Bronchial epithelial cell (primary cell): ENCODE data around the gene BSG. TPM values are rescaled to one million over a fixed set of nuclear protein-coding genes. Genes with fewer than 3 reads are reported as not detected.
"Not testable (repeated sequence)": the region's sequence is repeated elsewhere in the genome, so short reads cannot be mapped to it uniquely, and the experiment has no call there.

Experiments used
- DNase-seq: peaks from one replicate; pipeline ENCODE4 v3.0.0-alpha.2; 2010; ENCODE audit warnings: low read depth
- FAIRE-seq: peaks from 2 replicates; lab custom pipeline; 2011; peaks lifted over from hg19 to GRCh38; lab: Jason Lieb, UNC
- H3K27me3 ChIP-seq: 2 replicates; pipeline ENCODE4 v1.5.1; 2011; ENCODE audit warnings: low read length; ENCODE audit not compliant: control insufficient read depth, insufficient read depth
- H3K36me3 ChIP-seq: 2 replicates; pipeline ENCODE4 v1.5.1; 2011; ENCODE audit warnings: low read length; ENCODE audit not compliant: control insufficient read depth, insufficient read depth
- H3K4me3 ChIP-seq: 2 replicates; pipeline ENCODE4 v1.5.1; 2011; ENCODE audit warnings: mild to moderate bottlenecking, low read depth, low read length, control low read depth
- total RNA-seq: library from RNA; depleted of rRNA; stranded (reverse); fragments of >200 nt; gene quantifications from 2 replicates; pipeline ENCODE4 v1.2.1, GENCODE V29; 2014
- TF ChIP-seq, protein P1 (sequence below): IDR thresholded peaks from 2 replicates; pipeline ENCODE4 v1.5.1; 2011; ENCODE audit warnings: mild to moderate bottlenecking, moderate library complexity, low read length, control low read depth, inconsistent platforms; ENCODE audit not compliant: insufficient read depth, severe bottlenecking

BSG gene
- total RNA-seq, 1 donor from 2014 or later = 369 TPM

DNA sequence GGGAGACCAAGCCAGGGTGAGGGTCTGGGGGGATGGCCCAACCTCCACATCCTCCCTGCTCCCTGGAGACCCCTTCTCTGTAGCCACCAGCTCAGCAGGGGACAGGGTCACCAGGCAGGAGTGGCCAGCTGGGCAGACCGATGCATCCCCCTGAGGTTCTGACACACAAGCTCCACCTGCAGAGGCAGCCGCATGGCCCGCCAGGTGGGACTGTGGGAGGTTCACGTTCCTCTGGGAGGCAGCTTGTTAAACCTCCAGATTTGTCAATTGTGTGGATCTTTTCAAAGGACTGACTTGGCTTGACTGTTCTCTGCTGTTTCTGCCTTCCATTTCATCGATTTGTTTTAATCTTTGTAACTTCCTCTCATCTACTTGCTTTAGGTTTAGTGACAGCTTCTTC is 52.9 kb downstream of the BSG start:
- H3K36me3 ChIP-seq = peaks cover 9% of the 10 kb centered on the region
- H3K27me3 ChIP-seq = no peaks in the 10 kb centered on the region
- no peak overlapping the region for H3K4me3 ChIP-seq
- no peak for DNase-seq
- no peak for FAIRE-seq
- TF ChIP-seq, protein P1, sequence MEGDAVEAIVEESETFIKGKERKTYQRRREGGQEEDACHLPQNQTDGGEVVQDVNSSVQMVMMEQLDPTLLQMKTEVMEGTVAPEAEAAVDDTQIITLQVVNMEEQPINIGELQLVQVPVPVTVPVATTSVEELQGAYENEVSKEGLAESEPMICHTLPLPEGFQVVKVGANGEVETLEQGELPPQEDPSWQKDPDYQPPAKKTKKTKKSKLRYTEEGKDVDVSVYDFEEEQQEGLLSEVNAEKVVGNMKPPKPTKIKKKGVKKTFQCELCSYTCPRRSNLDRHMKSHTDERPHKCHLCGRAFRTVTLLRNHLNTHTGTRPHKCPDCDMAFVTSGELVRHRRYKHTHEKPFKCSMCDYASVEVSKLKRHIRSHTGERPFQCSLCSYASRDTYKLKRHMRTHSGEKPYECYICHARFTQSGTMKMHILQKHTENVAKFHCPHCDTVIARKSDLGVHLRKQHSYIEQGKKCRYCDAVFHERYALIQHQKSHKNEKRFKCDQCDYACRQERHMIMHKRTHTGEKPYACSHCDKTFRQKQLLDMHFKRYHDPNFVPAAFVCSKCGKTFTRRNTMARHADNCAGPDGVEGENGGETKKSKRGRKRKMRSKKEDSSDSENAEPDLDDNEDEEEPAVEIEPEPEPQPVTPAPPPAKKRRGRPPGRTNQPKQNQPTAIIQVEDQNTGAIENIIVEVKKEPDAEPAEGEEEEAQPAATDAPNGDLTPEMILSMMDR = no peak

DNA sequence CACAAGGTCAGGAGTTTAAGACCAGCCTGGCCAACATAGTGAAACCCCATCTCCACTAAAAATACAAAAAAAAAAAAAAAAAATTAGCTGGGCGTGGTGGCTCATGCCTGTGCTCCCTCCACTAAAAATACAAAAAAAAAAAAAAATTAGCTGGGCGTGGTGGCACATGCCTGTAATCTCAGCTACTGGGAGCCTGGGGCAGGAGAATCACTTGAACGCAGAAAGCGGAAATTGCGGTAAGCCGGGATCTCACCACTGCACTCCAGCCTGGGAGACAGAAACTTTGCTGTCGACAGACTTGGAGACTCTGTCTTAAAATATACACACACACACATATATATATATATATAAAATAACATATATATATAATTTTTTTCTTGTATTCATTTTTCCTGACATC is 54.2 kb downstream of the BSG start:
- peak; percentile 32 for DNase-seq
- peaks cover 10% of the 10 kb centered on the region for H3K36me3 ChIP-seq
- not testable (repeated sequence) for H3K27me3 ChIP-seq, FAIRE-seq, H3K4me3 ChIP-seq

DNA sequence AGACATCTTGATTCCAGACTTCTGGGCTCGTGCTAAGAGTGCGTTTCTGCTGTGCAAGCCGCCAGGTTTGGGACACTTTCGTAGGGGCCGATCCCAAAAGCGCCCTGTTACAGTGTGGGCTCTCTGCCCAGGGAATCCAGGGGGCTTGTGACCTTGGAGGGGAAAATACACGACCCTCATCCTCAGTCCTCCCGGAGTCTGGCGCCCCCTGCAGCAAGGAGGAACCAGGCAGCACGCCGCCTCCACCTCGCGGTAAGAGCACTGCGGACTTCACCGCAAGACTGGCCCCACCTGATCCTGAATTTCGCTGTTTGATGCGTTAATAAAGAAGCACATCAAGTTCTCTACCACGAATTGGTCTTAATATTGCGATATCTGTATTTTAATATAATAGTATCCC is 55.8 kb downstream of the BSG start:
- no peak overlapping the region for H3K4me3 ChIP-seq
- TF ChIP-seq, protein P1 = peak; percentile 10
- DNase-seq (no peak), FAIRE-seq (no peak)
- peaks cover 5% of the 10 kb centered on the region for H3K36me3 ChIP-seq
- no peaks in the 10 kb centered on the region for H3K27me3 ChIP-seq

DNA sequence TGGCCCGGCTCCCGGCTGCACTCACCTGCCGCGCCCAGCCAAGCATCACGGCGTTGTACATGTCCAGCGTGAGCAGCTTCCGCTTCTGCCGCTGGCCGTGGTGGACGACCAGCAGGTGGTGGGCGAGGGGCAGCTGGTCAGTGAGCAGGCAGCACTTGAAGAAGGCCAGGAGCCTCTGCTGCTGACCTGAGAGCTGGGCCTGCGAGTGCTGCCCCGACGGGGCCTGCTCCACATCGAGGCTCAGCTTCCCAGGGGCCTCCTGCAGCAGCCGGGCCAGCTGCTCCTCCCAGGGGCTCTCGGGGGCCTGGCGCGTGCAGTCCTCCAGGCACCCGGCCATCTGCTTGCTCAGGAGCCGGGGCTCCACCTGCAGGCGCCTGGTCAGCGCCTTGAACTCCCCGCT is 57.1 kb downstream of the BSG start:
- not testable (repeated sequence) for H3K4me3 ChIP-seq, H3K36me3 ChIP-seq, H3K27me3 ChIP-seq, DNase-seq
- peak; percentile 52 for FAIRE-seq

DNA sequence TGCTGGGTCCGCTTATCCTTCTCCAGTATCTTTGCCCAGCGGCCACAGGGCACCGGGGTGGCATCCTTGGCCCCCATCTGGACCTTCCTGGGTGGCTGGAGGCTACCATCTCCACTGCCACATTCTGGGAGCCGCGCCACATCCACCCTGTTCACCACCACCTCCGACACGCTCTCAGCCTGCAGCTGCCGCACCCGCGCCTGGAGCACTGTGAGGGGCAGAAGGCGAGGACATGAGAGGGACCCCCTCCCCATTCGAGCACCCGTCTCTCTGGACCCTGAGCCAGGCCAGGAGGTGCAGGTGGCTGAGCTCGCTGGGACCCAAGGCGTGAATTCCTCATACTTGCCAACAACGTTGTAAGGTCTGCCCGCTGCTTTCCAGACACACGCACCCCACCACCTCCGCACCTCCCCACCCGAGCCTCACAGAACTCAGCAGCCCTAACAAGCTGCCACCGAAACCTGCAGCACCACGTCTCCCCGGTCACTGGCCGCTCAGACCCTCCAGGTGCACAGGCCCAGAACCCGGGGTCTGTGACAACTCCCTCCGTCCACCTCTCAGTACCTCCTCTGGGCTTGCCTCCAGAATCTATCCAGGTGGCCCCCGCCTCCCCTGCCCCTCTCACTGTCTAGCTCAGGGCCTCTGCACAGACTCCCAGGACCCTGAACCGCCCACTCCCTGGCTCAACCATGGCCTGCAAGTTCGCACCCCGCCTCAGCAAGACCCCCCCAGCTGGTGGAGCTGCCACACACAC is 57.7 kb downstream of the BSG start:
- Histone ChIP-seq H3K4me3 (no peak overlapping the region), H3K36me3 (peaks cover 1% of the 10 kb centered on the region), H3K27me3 (no peaks in the 10 kb centered on the region)
- FAIRE-seq (no peak), DNase-seq (no peak)
- TF ChIP-seq, protein P1 = no peak

DNA sequence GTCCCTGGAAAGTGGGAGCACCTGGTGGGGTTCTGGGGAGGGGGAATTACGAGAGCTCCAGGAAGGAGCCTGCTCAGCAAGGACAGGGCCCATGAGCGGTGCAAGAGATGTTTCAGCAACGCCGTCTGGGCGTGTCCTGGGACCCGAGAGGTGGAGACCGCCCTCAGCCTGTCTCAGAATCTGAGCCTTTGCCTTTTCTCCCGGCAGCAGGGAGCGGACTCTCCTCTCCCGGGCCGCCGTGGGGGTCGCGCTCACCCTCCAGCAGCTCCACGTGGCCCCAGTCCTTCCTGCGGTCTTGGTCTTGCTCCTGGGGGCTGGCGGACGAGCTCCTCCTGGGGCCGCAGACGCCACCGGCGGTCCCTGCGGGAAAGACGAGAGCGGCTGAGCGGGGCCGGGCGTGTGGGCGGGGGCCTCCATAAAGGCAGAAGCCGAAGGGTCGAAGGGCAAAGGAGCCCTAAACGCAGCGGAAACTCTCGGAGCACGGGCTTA is 60.2 kb downstream of the BSG start:
- peak; percentile 24 for DNase-seq
- no peaks in the 10 kb centered on the region for H3K27me3 ChIP-seq
- peaks cover 1% of the 10 kb centered on the region for H3K36me3 ChIP-seq
- no peak for FAIRE-seq
- TF ChIP-seq, protein P1 = no peak
- peak overlapping the region; percentile 53 for H3K4me3 ChIP-seq

Other genes with a start within 250 kb of the BSG start
- 19.0 and 19.6 TPM in 2 replicates for gene MIER2, start 227.8 kb upstream of the BSG start, total RNA-seq
- 0.26 TPM in 2 replicates for gene C2CD4C, start 163.4 kb upstream of the BSG start, total RNA-seq
- under 0.01 and 0.51 TPM in 2 replicates for gene SHC2, start 111.6 kb upstream of the BSG start, total RNA-seq
- not detected in 2 replicates for gene MADCAM1, start 76.1 kb upstream of the BSG start, total RNA-seq
- 16.8 and 23.2 TPM in 2 replicates for gene TPGS1, start 65.1 kb upstream of the BSG start, total RNA-seq
- gene CDC34, start 40.8 kb upstream of the BSG start, total RNA-seq = 143 and 169 TPM in 2 replicates
- gene GZMM, start 28.5 kb upstream of the BSG start, total RNA-seq = not detected in 2 replicates
- under 0.01 and 0.51 TPM in 2 replicates for gene HCN2, start 17.3 kb downstream of the BSG start, total RNA-seq
- 27.5 and 29.0 TPM in 2 replicates for gene POLRMT, start 60.9 kb downstream of the BSG start, total RNA-seq
- gene FGF22, start 67.3 kb downstream of the BSG start, total RNA-seq = not detected in 2 replicates
- gene RNF126, start 90.6 kb downstream of the BSG start, total RNA-seq = 28.3 and 42.6 TPM in 2 replicates
- gene FSTL3, start 103.8 kb downstream of the BSG start, total RNA-seq = 80.6 and 143 TPM in 2 replicates
- gene PRSS57, start 122.9 kb downstream of the BSG start, total RNA-seq = not detected in 2 replicates
- gene PALM, start 136.3 kb downstream of the BSG start, total RNA-seq = under 0.01 and 0.26 TPM in 2 replicates
- gene MISP, start 178.5 kb downstream of the BSG start, total RNA-seq = 105 and 138 TPM in 2 replicates
- gene PTBP1, start 224.9 kb downstream of the BSG start, total RNA-seq = 99.0 TPM in 2 replicates
- gene PLPPR3, start 249.4 kb downstream of the BSG start, total RNA-seq = not detected in 2 replicates